Hindlimb muscle (tissue), 1 donor: ENCODE measurements around the gene ZDHHC8. TPM values are rescaled to one million over a fixed set of nuclear protein-coding genes. Genes with fewer than 3 reads are reported as not detected.

Experiments used
- DNase-seq: peaks from one replicate; pipeline ENCODE4 v3.0.0-alpha.2; 2013
- polyA plus RNA-seq: library from polyadenylated mRNA; unstranded; fragments of 120-200 nt; gene quantifications from one replicate; pipeline ENCODE4 v1.2.1, GENCODE V29; 2013; ENCODE audit not compliant: insufficient read length

ZDHHC8 gene
- polyA plus RNA-seq, 1 donor = 48.7 TPM

DNA sequence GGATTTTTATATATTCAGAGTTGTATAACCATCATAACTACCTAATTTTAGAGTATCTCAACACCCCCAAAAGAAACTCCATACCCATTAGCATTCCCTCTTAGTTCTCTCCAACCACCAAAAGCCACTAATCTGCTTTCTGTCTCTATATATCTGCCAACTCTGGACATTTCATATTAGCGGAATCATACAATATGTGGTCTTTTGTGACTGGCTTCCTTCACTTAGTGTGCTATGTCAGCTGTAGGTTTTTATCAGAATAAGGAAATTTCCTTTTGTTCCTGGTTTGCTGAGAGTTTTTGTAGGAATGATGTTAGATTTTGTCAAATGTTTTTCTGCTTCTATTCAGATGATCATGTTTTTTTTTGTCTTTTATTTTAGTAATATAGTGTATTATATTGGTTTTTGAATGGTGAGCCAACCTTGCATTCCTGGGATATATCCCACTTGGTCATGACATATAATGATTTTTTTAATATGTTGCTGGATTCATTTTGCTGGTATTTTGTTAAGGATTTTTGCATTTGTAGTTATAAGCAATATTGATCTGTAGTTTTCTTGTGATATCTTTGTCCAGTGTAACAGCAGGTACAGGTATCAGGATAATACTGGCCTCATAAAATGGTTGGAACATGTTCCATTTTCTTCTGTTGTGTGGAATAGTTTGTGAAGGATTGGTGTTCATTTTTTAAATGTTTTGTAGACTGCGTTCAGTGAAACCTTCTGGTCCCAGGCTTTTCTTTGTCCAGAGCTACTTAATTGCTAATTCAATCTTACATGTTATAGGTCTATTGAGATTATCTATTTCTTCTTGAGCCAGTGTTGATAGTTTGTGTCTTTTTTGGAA lies 34.8 kb upstream of the ZDHHC8 start:
- no peak for DNase-seq

GRCh38 chr22:20099099-20099711 lies 32.4 kb upstream of the ZDHHC8 start:
- no peak for DNase-seq

- no peak for DNase-seq
These were observed 30.0 kb upstream of the ZDHHC8 start for GRCh38 chr22:20101638-20102037.

DNA sequence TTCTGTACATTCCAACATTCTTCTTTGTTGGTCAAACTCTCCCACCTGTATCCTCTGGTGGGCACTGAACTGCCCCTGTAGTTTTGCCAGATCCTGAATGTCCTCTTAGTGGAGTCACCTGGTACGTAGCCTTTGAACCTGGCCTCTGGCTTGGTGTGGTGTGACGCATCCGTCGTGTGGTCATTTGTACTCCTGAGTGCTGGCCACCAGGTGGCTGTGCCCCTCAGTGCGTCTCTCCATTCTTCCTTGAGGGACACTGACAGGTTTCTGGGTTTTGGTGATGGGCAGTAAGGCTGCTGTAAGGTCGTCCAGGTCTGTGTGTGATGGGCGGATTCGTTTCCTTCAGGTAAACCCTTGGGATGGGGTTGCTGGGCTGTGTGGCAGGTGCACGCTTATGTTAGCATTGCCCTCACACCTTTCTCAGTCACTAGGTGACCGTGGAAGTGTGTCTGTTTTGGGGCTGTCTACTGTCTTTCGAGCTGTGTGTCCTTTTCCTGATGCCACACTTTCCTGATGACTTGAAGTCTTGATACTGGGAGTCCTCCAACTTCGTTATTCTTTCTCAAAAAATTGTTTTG lies 29.3 kb upstream of the ZDHHC8 start:
- DNase-seq = no peak

DNA sequence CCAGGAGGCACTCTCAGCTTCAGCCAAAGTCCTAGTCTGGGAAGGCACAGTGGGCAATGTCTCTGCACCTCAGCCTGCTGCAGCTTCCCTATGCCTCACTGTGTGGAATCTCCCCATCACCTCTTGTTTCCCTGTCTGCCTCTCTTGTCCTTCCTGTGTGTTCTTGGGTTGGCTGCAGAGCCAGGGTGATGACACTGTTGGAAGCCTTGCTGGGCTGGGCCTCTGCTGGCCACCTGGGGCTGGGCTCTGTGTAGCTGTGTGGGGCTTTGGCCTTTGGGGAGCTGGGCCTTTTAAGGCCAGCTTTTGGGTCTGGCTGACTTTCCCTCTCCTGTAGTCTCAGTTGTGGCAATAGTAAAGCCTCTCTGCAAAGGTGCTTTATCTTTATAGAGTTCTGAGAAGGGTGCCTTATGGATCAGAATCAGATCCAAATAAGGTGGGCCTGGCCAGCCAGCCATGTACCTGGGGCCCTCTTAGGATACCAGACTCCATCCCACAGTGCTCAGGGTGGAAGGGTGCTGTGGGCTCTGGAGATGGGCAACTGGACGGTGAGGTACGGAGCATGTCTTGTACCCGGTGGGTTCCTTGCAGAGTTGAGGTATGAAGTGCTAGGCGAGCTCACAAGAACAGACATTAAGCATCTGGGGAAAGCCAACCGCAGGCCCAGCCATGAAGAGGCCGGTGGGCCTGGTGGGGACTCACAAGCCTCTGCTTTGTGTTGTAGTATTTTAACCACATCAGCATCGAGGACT lies 26.0 kb upstream of the ZDHHC8 start:
- no peak for DNase-seq

DNA sequence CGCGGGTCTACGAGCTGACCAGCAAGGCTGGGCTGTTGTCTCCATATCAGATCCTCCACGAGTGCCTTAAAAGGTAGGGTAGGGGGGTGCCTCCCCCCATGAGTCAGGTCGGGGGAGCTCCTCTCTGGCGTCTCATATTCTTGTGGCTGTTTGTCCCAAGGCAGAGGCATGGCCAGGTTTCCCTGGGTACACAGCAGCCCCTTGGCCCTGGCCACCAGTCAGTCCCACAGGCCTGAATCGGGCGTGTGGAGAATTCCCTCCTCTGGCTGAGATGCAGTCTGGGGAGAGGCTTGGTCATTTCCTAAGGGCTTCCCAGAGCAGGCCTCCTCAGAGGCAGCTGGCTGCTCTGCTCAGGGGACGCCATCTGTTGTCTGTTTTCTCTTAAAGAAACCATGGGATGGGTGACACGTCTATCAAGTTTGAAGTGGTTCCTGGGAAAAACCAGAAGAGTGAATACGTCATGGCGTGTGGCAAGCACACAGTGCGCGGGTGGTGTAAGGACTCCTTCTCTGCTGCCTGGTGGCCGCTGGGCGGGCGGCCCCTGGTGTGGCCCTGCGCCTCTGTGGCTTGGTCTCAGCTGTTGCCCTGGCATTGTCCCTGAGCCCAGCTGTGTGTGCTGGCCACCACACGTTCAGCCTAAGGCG lies 25.3 kb upstream of the ZDHHC8 start:
- DNase-seq = no peak

GRCh38 chr22:20106849-20107237 lies 24.8 kb upstream of the ZDHHC8 start:
- no peak for DNase-seq

DNA sequence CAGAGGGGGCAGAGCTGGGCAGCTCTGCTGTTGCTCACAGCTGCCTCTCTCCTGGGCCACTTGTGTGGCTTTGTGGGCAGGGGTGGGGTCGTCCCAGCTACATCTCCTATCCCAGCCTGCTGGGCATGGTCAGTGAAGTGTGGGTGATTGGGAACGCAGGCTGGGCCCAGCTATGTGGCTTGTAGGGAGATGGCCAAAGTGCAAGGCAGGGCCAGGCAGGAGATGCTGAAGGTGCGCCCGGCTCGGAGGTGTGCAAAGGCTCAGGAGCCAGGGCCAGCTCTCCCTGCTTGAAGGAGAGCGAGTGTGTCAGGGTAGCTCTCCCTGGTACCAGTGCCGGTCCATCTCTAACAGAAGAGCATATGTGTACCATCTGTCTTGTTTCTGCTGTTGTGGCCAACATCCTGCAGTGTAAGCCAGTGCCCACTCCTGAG lies 24.1 kb upstream of the ZDHHC8 start:
- DNase-seq = no peak

DNA sequence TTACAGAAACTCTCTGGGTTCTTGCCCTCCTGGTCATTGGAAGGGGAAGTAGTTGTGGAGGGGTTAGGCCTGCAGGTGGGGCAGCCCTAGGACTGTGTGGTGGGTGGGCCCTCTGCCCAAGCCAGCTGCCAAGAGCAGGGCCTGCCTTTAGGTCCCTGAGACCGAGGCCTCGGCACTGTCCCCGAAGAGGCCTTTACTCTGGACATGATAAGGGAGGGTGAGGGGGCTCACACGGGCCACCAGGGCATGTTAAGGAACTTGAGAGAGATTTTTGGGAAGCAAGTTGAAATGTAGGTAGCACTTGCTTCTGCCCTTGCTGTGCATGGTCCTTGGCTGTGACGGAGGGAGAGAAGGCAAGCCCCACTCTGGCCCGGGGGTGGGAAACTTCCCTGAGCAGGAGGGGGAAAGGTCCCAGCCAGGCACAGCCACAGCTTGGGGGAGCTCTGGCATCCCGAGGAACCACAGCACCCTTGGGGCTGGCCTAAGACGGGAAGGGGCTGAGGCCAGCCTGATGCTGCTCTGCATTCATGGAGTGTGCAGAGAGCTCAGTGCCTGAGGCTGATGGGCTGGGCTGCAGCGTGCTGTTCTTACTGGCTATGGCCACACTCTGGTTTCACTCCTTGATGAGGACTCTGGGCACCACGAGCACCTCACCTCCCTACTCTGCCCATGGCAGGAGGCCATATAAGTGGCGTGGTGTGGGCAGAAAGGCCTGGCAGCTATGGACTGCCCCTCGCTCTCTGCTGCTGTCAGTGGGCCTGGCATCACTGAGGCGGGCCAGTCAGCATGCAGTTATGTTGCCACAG lies 23.4 kb upstream of the ZDHHC8 start:
- no peak for DNase-seq

- DNase-seq = no peak
These were observed 22.8 kb upstream of the ZDHHC8 start for GRCh38 chr22:20108757-20109230.

GRCh38 chr22:20109411-20110358 lies 21.9 kb upstream of the ZDHHC8 start:
- no peak for DNase-seq

- no peak for DNase-seq
These were observed 21.1 kb upstream of the ZDHHC8 start for GRCh38 chr22:20110359-20110985.

DNA sequence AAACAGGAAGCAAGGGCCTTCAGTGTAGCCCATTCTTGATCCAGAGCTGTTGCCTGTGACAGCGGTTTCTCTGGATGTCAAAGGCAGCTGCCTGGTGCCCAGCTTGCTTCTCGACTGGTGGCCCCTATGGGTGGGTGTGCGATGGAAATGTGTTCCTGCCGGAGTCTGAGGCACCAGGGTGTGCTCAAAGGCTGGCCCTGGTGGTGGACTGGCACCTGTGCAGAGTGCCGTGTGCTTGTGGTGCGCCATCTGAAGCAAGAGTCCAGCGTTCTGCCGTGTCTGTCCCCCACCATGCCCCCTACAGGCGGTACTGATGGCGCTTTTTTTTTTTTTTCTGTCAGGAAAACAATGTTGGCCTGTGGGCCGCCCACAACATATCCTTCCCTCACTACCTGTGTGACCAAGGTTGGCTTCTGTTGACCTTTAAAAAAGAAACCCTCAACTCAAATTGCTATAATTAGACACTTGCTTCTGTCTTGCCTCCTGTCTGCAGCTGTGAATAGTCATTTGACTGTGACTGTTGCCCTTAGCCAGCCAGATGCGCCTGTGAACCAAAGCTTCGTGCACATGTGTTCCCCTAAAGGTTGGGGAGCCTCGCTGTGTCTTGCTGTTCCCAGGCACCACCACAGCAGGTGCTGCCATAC lies 20.4 kb upstream of the ZDHHC8 start:
- DNase-seq = no peak

- no peak for DNase-seq
These were observed 19.6 kb upstream of the ZDHHC8 start for GRCh38 chr22:20111689-20112622.

DNA sequence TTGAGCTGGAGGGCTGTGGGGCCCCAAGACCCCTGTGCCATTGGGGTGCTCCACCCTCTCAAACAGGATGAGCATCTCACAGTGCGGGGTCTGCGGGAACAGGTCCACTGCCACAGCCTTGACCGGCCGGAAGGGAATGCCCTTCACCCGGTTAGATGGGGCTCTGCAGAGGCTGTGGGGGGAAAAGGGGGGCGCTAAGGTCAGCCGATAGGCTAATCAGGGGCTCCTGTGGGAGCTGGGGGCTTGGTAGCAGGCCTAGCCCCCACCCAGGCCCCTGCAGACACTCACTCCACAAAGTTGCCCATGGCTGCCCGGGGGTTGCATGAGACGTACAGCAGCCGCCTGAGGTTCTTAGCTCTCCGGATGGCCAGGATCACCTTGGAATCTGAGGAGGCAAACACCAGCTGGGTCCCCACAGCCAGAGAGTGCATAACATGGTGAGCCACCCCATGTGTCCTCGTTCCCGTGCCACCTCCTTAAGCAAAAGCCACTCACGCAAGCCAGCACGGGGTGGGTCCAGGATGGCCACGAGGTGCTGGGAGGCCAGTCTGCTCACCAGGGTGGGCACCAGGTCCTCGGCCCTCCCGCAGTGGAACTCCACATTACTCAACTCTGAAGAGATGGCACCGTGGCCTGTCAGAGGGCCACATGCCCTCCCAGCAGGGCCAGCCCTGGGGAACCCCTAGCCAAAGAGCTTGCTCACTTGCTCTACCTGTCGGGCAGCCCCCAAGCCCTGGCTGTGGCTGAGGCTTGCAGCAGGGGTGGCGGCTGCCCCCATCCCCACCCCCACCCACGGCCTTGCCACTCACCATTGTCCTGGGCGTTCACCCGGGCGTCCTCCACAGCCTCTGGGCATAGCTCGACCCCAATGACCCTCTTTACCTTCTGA lies 18.7 kb upstream of the ZDHHC8 start:
- DNase-seq = no peak

GRCh38 chr22:20113551-20114310 lies 17.9 kb upstream of the ZDHHC8 start:
- DNase-seq = no peak
